Hepatocyte (in vitro differentiated cells): ENCODE data around the gene KRT74. TPM values are rescaled to one million over a fixed set of nuclear protein-coding genes. Genes with fewer than 3 reads are reported as not detected.

ENCODE experiments used
- DNase-seq: peaks from one replicate; pipeline ENCODE4 v3.0.0-alpha.2; 2016; ENCODE audit warnings: low spot score
- H2AFZ ChIP-seq: fragments of 200-600 bp; sonication (generic); 2 replicates; pipeline ENCODE4 v1.6.0; 2016; ENCODE audit warnings: antibody characterized with exemption, mild to moderate bottlenecking
- H3K27ac ChIP-seq: fragments of 200-600 bp; sonication (generic); 2 replicates; pipeline ENCODE4 v1.5.1; 2016; ENCODE audit warnings: mild to moderate bottlenecking
- H3K27me3 ChIP-seq: fragments of 200-600 bp; sonication (generic); 2 replicates; pipeline ENCODE4 v1.6.1; 2016
- H3K36me3 ChIP-seq: fragments of 200-600 bp; sonication (generic); replicated peaks from 2 replicates; pipeline ENCODE4 v1.5.1; 2016; ENCODE audit warnings: low read depth; ENCODE audit not compliant: insufficient read depth
- H3K4me1 ChIP-seq: fragments of 200-600 bp; sonication (generic); 2 replicates; pipeline ENCODE4 v1.5.1; 2016; ENCODE audit warnings: mild to moderate bottlenecking, moderate library complexity; ENCODE audit not compliant: insufficient read depth
- H3K4me2 ChIP-seq: fragments of 200-600 bp; sonication (generic); 2 replicates; pipeline ENCODE4 v1.6.0; 2016
- H3K4me3 ChIP-seq: fragments of 200-600 bp; sonication (generic); 2 replicates; pipeline ENCODE4 v1.5.1; 2016; ENCODE audit warnings: mild to moderate bottlenecking
- H3K79me2 ChIP-seq: fragments of 200-600 bp; sonication (generic); 2 replicates; pipeline ENCODE4 v1.6.0; 2017; ENCODE audit warnings: mild to moderate bottlenecking
- H3K9me2 ChIP-seq: fragments of 200-600 bp; sonication (generic); replicated peaks from 2 replicates; pipeline ENCODE4 v1.6.0; 2017; ENCODE audit warnings: mild to moderate bottlenecking; ENCODE audit not compliant: insufficient read depth
- H3K9me3 ChIP-seq: fragments of 200-600 bp; sonication (generic); 2 replicates; pipeline ENCODE4 v1.5.1; 2016; ENCODE audit warnings: low read depth, mild to moderate bottlenecking
- H4K20me1 ChIP-seq: fragments of 200-600 bp; sonication (generic); 2 replicates; pipeline ENCODE4 v1.6.0; 2016; ENCODE audit warnings: mild to moderate bottlenecking; ENCODE audit not compliant: insufficient read depth, poor library complexity, severe bottlenecking
- EZH2 ChIP-seq: fragments of 200-600 bp; sonication (generic); IDR thresholded peaks from 2 replicates; pipeline ENCODE4 v1.6.1; 2016; ENCODE audit warnings: antibody characterized with exemption, mild to moderate bottlenecking, borderline replicate concordance
- EZH2phosphoT487 ChIP-seq: fragments of 200-600 bp; sonication (generic); IDR thresholded peaks from one replicate; pipeline ENCODE4 v1.6.1; 2018; ENCODE audit warnings: antibody characterized with exemption, mild to moderate bottlenecking, low read depth, moderate library complexity; ENCODE audit not compliant: unreplicated experiment, severe bottlenecking
- WGBS: methylation state at CpG from one replicate; pipeline ENCODE4 v1.1.6; 2016; ENCODE audit warnings: low lambda C conversion rate; ENCODE audit errors: missing lambda C conversion rate; 5-methylcytosine and 5-hydroxymethylcytosine counted together
- polyA plus RNA-seq: library from polyadenylated mRNA; unstranded; fragments of >200 nt; fragmentation: Nextera tagmentation; extraction: Ambion mirVana; gene quantifications from 2 replicates; pipeline ENCODE4 v1.2.1, GENCODE V29; 2016
- total RNA-seq: library from RNA; depleted of rRNA; stranded (reverse); fragments of >200 nt; gene quantifications from 2 replicates; pipeline ENCODE4 v1.2.3, GENCODE V29; 2014
- TF ChIP-seq, protein P1 (sequence below): fragments of 200-600 bp; sonication (generic); IDR thresholded peaks from 2 replicates; pipeline ENCODE4 v1.5.1; 2016; ENCODE audit warnings: antibody characterized with exemption, mild to moderate bottlenecking; ENCODE audit not compliant: poor library complexity

KRT74 gene
- total and polyA plus RNA-seq, 2 experiments from 2014 or later: not detected

DNA sequence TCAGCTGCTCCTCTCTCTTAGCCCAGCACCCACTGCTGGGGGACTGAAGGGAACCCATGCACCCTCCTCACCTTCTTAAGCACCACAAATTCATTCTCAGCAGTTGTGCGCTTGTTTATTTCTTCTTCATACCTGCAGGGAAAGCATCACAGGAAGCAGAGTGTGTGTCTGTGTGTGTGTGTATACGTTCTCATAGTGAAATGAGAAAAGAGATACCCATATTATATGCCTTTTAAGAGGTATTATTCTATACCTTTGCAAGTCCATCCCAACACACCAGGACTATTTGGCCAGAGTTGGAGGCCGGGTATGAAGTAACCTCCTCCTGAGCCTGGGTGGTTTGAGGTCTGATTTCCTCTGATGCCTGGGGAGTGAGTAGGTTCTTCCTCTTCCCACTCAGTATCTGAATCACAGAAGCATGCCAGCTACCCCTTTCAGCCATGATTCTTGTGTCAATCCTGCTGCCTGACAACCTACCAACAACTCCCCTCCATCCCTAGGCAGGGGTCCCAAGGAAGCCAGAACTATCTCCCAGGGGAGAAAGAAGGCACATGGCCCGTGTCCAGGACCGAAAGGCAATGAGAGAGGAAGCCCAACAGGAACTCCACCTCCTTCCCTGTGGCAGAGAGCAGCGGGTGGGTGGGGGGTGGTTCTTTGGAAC lies 41.7 kb upstream of the KRT74 start:
- Histone ChIP-seq H3K9me2 (no peaks in the 10 kb centered on the region), H3K36me3 (no peaks in the 10 kb centered on the region), H3K4me2 (no peak overlapping the region), H3K27me3 (peaks cover 20% of the 10 kb centered on the region), H3K9me3 (no peaks in the 10 kb centered on the region), H3K27ac (no peak overlapping the region), H3K79me2 (no peaks in the 10 kb centered on the region), H3K4me3 (no peak overlapping the region), H4K20me1 (no peaks in the 10 kb centered on the region), H3K4me1 (no peaks in the 10 kb centered on the region), H2AFZ (no peak overlapping the region)
- DNase-seq: no peak
- 86% methylated on average over 6 of the region's 6 CpGs for WGBS
- no peak for TF ChIP-seq EZH2
- TF ChIP-seq, protein P1, sequence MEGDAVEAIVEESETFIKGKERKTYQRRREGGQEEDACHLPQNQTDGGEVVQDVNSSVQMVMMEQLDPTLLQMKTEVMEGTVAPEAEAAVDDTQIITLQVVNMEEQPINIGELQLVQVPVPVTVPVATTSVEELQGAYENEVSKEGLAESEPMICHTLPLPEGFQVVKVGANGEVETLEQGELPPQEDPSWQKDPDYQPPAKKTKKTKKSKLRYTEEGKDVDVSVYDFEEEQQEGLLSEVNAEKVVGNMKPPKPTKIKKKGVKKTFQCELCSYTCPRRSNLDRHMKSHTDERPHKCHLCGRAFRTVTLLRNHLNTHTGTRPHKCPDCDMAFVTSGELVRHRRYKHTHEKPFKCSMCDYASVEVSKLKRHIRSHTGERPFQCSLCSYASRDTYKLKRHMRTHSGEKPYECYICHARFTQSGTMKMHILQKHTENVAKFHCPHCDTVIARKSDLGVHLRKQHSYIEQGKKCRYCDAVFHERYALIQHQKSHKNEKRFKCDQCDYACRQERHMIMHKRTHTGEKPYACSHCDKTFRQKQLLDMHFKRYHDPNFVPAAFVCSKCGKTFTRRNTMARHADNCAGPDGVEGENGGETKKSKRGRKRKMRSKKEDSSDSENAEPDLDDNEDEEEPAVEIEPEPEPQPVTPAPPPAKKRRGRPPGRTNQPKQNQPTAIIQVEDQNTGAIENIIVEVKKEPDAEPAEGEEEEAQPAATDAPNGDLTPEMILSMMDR: no peak
- no peak for TF ChIP-seq EZH2phosphoT487

DNA sequence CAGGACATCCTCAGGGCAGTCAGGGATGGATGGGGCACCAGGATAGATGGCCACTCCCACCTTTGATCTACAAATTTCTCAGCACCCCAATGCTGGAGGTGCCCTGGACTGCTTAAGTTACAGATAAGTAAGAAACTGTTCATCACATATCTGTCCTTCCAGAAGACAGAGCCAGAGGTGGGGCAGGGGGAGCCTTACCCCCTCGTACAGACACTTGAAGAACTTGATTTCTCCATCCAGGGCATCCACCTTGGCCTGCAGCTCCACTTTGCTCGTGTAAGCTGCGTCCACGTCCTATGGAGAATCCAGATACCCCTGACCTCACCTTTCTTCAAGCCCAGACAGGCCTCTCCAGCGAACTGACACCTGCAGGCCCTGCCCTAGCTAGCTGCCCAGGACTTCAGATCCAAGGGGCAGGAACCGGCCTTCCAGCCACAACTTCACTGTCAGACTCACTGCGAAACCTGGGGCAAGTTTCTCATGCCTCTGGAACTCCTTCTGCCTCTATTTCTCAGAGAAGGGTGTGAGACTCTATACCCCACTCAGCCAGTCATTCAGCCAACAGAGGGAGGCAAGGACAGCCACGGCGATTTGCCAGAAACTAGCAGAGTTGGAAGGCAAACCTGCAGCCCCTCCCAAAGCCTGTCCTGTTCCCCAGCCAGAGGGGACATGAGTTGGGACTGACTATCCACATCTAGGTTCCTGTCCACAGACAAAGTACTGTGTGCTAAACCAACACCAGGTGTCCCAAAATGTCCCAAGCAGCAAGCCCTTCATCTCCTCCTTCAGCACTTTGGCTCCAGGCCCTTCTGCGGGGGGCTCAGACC lies 41.0 kb upstream of the KRT74 start:
- peaks cover 27% of the 10 kb centered on the region for H3K27me3 ChIP-seq
- no peak overlapping the region for H2AFZ ChIP-seq
- WGBS: 91% methylated on average over 10 of the region's 10 CpGs
- H3K36me3 ChIP-seq: no peaks in the 10 kb centered on the region
- no peak for TF ChIP-seq EZH2phosphoT487
- TF ChIP-seq EZH2: no peak
- TF ChIP-seq, protein P1: no peak
- no peaks in the 10 kb centered on the region for H3K4me1 ChIP-seq
- H3K9me3 ChIP-seq: no peaks in the 10 kb centered on the region
- H4K20me1 ChIP-seq: no peaks in the 10 kb centered on the region
- H3K79me2 ChIP-seq: no peaks in the 10 kb centered on the region
- H3K9me2 ChIP-seq: no peaks in the 10 kb centered on the region
- DNase-seq: no peak
- no peak overlapping the region for H3K4me3 ChIP-seq
- H3K27ac ChIP-seq: no peak overlapping the region
- no peak overlapping the region for H3K4me2 ChIP-seq

DNA sequence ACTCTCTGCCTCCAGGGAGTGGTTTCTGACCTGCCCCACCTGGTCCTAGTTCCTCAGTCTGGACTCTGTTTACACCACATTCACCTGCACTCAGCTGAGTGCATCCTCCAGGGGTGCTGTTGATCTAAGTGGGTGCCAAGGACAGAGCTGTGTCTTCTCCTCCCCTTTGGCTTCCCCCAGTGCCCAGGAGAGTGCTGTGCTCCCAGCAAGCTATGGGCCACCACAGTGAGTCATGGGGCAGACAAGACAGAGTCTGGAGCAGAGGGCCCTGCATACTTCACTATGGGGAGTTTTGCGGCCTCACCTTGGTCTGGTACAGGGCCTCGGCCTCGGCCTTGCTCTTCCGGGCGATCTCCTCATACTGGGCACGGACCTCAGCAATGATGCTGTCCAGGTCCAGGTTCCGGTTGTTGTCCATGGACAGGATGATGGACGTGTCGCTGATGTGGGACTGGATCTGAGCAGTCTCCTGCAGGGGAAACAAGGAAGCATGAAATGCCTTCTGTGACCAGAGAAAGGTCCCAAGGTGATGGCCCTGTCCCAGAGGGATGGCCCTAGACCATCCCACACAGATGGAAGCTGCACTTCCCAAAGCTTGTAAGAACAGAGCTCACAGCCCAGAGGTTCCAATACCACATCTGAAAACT lies 39.9 kb upstream of the KRT74 start:
- Histone ChIP-seq H3K79me2 (no peaks in the 10 kb centered on the region), H3K27me3 (peaks cover 33% of the 10 kb centered on the region), H2AFZ (no peak overlapping the region), H3K4me1 (no peaks in the 10 kb centered on the region), H3K9me2 (no peaks in the 10 kb centered on the region), H3K9me3 (no peaks in the 10 kb centered on the region), H3K36me3 (no peaks in the 10 kb centered on the region), H3K4me2 (no peak overlapping the region), H3K27ac (no peak overlapping the region), H4K20me1 (no peaks in the 10 kb centered on the region), H3K4me3 (no peak overlapping the region)
- no peak for DNase-seq
- TF ChIP-seq, protein P1: no peak
- no peak for TF ChIP-seq EZH2phosphoT487
- TF ChIP-seq EZH2: no peak
- WGBS: 90% methylated on average over 9 of the region's 9 CpGs
